Measurements from ENCODE around the gene ATP9B. TPM values are rescaled to one million over a fixed set of nuclear protein-coding genes. Genes with fewer than 3 reads are reported as not detected.

Gene ATP9B
- total RNA-seq, 1 donor, result 35.4 TPM

- H3K4me3 ChIP-seq (ENCODE audit: low read depth, low read length), result no peak overlapping the region
- no peak for DNase-seq (ENCODE audit: low read depth)
- no peak for TF ChIP-seq CTCF (IDR thresholded peaks at IDR 0.05; ENCODE audit: insufficient read depth, low read depth, low read length)
Observed at GRCh38 chr18:79309614-79310358, 240.6 kb downstream of the ATP9B start.

- TF ChIP-seq CTCF (IDR thresholded peaks at IDR 0.05; ENCODE audit: insufficient read depth, low read depth, low read length), result no peak
- no peak overlapping the region for H3K4me3 ChIP-seq (ENCODE audit: low read depth, low read length)
- no peak for DNase-seq (ENCODE audit: low read depth)
Observed at GRCh38 chr18:79314838-79315388, 245.7 kb downstream of the ATP9B start.

GRCh38 chr18:79315596-79315995, 246.4 kb downstream of the ATP9B start:
- no peak overlapping the region for H3K4me3 ChIP-seq (ENCODE audit: low read depth, low read length)
- DNase-seq (ENCODE audit: low read depth), result no peak
- TF ChIP-seq CTCF (IDR thresholded peaks at IDR 0.05; ENCODE audit: insufficient read depth, low read depth, low read length), result no peak

- TF ChIP-seq CTCF (IDR thresholded peaks at IDR 0.05; ENCODE audit: insufficient read depth, low read depth, low read length), result no peak
- no peak overlapping the region for H3K4me3 ChIP-seq (ENCODE audit: low read depth, low read length)
- DNase-seq (ENCODE audit: low read depth), result no peak
Observed at GRCh38 chr18:79317703-79318102, 248.5 kb downstream of the ATP9B start.

- TF ChIP-seq CTCF (IDR thresholded peaks at IDR 0.05; ENCODE audit: insufficient read depth, low read depth, low read length), result no peak
- DNase-seq (ENCODE audit: low read depth), result no peak
- no peak overlapping the region for H3K4me3 ChIP-seq (ENCODE audit: low read depth, low read length)
Observed at GRCh38 chr18:79318142-79318673, 249.0 kb downstream of the ATP9B start.

- DNase-seq (ENCODE audit: low read depth), result no peak
- no peak overlapping the region for H3K4me3 ChIP-seq (ENCODE audit: low read depth, low read length)
- no peak for TF ChIP-seq CTCF (IDR thresholded peaks at IDR 0.05; ENCODE audit: insufficient read depth, low read depth, low read length)
Observed at GRCh38 chr18:79320216-79320850, 251.1 kb downstream of the ATP9B start.

Measured in fibroblast of villous mesenchyme (primary cell).